Loucy (cell line): Measurements from ENCODE around the gene CTRL.

ENCODE experiments used
- H2AFZ ChIP-seq: fragments of 200-600 bp; sonication (generic); 2 replicates; pipeline ENCODE4 v1.6.0; 2016; ENCODE audit warnings: antibody characterized with exemption, mild to moderate bottlenecking, low read length, moderate library complexity
- H3F3A ChIP-seq: fragments of 200-600 bp; 2 replicates; pipeline ENCODE4 v1.6.0; 2016; ENCODE audit warnings: antibody characterized with exemption, low read depth, mild to moderate bottlenecking
- H3K27me3 ChIP-seq: fragments of 200-600 bp; sonication (generic); 2 replicates; pipeline ENCODE4 v1.6.1; 2014; ENCODE audit warnings: low read length, mild to moderate bottlenecking; ENCODE audit not compliant: insufficient read depth, poor library complexity, severe bottlenecking
- H3K36me3 ChIP-seq: fragments of 200-600 bp; sonication (generic); 2 replicates; pipeline ENCODE4 v1.6.1; 2016; ENCODE audit warnings: low read length; ENCODE audit not compliant: insufficient read depth
- H3K4me1 ChIP-seq: fragments of 200-600 bp; sonication (generic); 2 replicates; pipeline ENCODE4 v1.5.1; 2014; ENCODE audit warnings: low read length, mild to moderate bottlenecking; ENCODE audit not compliant: insufficient read depth, poor library complexity, severe bottlenecking
- H3K4me2 ChIP-seq: fragments of 200-600 bp; sonication (generic); 2 replicates; pipeline ENCODE4 v1.6.0; 2014; ENCODE audit warnings: antibody characterized with exemption, low read length, low read depth, mild to moderate bottlenecking; ENCODE audit not compliant: poor library complexity, severe bottlenecking
- H3K4me3 ChIP-seq: fragments of 200-600 bp; sonication (generic); 2 replicates; pipeline ENCODE4 v1.5.1; 2014; ENCODE audit warnings: low read length, mild to moderate bottlenecking, mixed read lengths; ENCODE audit not compliant: poor library complexity, severe bottlenecking
- H3K79me2 ChIP-seq: fragments of 200-600 bp; sonication (generic); 2 replicates; pipeline ENCODE4 v1.6.1; 2014; ENCODE audit warnings: low read length; ENCODE audit not compliant: insufficient read depth
- H3K9ac ChIP-seq: fragments of 200-600 bp; sonication (generic); 2 replicates; pipeline ENCODE4 v1.6.0; 2014; ENCODE audit warnings: mild to moderate bottlenecking, low read depth, low read length, moderate library complexity; ENCODE audit not compliant: poor library complexity, severe bottlenecking
- H3K9me2 ChIP-seq: fragments of 200-600 bp; sonication (generic); replicated peaks from 2 replicates; pipeline ENCODE4 v1.6.1; 2016; ENCODE audit warnings: low read depth, low read length, mixed read lengths
- H3K9me3 ChIP-seq: fragments of 200-600 bp; sonication (generic); 2 replicates; pipeline ENCODE4 v1.6.1; 2014; ENCODE audit warnings: mild to moderate bottlenecking, antibody characterized with exemption, low read length, low read depth; ENCODE audit not compliant: insufficient read depth
- H4K20me1 ChIP-seq: fragments of 200-600 bp; sonication (generic); 2 replicates; pipeline ENCODE4 v1.6.0; 2014; ENCODE audit warnings: antibody characterized with exemption, low read length, mild to moderate bottlenecking; ENCODE audit not compliant: insufficient read depth, poor library complexity, severe bottlenecking
- CTCF ChIP-seq: fragments of 200-600 bp; sonication (generic); conservative IDR thresholded peaks from 2 replicates; pipeline ENCODE4 v1.5.1; 2014; ENCODE audit warnings: mild to moderate bottlenecking, antibody characterized with exemption, low read length
- EZH2phosphoT487 ChIP-seq: fragments of 200-600 bp; IDR thresholded peaks from 2 replicates; pipeline ENCODE4 v1.6.1; 2018; ENCODE audit warnings: antibody characterized with exemption, mild to moderate bottlenecking, moderate library complexity, borderline replicate concordance

Gene CTRL

GRCh38 chr16:67963292-67963661 is 31.6 kb upstream of the CTRL start:
- TF ChIP-seq EZH2phosphoT487 (no peak), CTCF (no peak)
- no peak overlapping the region for H2AFZ ChIP-seq
- H3K4me3 ChIP-seq: no peak overlapping the region
- H3F3A ChIP-seq: no peaks in the 10 kb centered on the region
- H3K36me3 ChIP-seq: no peaks in the 10 kb centered on the region
- no peak overlapping the region for H3K4me2 ChIP-seq
- no peaks in the 10 kb centered on the region for H3K27me3 ChIP-seq
- no peaks in the 10 kb centered on the region for H3K9me3 ChIP-seq
- no peak overlapping the region for H3K9ac ChIP-seq
- no peaks in the 10 kb centered on the region for H4K20me1 ChIP-seq
- no peaks in the 10 kb centered on the region for H3K79me2 ChIP-seq
- peaks cover 12% of the 10 kb centered on the region for H3K4me1 ChIP-seq
- no peaks in the 10 kb centered on the region for H3K9me2 ChIP-seq

GRCh38 chr16:67962135-67962534 is 30.5 kb upstream of the CTRL start:
- Histone ChIP-seq H3K9ac (no peak overlapping the region), H2AFZ (no peak overlapping the region), H3K79me2 (no peaks in the 10 kb centered on the region), H3K4me2 (no peak overlapping the region), H3K27me3 (no peaks in the 10 kb centered on the region), H3F3A (no peaks in the 10 kb centered on the region), H3K9me3 (no peaks in the 10 kb centered on the region), H3K4me3 (no peak overlapping the region), H3K4me1 (peaks cover 3% of the 10 kb centered on the region), H3K36me3 (no peaks in the 10 kb centered on the region), H3K9me2 (no peaks in the 10 kb centered on the region), H4K20me1 (no peaks in the 10 kb centered on the region)
- TF ChIP-seq EZH2phosphoT487 (no peak), CTCF (no peak)

- Histone ChIP-seq H3K27me3 (no peaks in the 10 kb centered on the region), H3F3A (no peaks in the 10 kb centered on the region), H3K9me2 (no peaks in the 10 kb centered on the region), H3K9ac (no peak overlapping the region), H3K79me2 (no peaks in the 10 kb centered on the region), H3K4me3 (no peak overlapping the region), H2AFZ (no peak overlapping the region), H3K4me1 (no peaks in the 10 kb centered on the region), H3K4me2 (no peak overlapping the region), H3K9me3 (no peaks in the 10 kb centered on the region), H3K36me3 (no peaks in the 10 kb centered on the region), H4K20me1 (no peaks in the 10 kb centered on the region)
- TF ChIP-seq EZH2phosphoT487 (no peak), CTCF (no peak)
Observed at GRCh38 chr16:67961551-67961957, 29.9 kb upstream of the CTRL start.
